Measurements from ENCODE around the gene STOX2.

- TF ChIP-seq CTCF (IDR thresholded peaks at IDR 0.05) (no peak), POLR2A (IDR thresholded peaks at IDR 0.05) (no peak)
Measured at GRCh38 chr4:184022679-184023383, 117.7 kb downstream of the STOX2 start.
